ENCODE results near the gene ETNPPL. TPM values are rescaled to one million over a fixed set of nuclear protein-coding genes. Genes with fewer than 3 reads are reported as not detected.
A peak's percentile ranks its signal among the peaks of the same experiment; 100 is the strongest.

The ETNPPL gene
- total and polyA plus RNA-seq, 2 of the 13 experiments (the other 11 are each of a cell fraction or from before 2014, with no cell fraction given) = 1.4 to 6.0 TPM

- TF ChIP-seq GLMP (CRISPR knock-in tag; IDR thresholded peaks at IDR 0.05; ENCODE audit: borderline replicate concordance) (no peak), ZNF724P (CRISPR knock-in tag; IDR thresholded peaks at IDR 0.05; ENCODE audit: borderline replicate concordance) (no peak), AKAP8 (CRISPR knock-in tag; IDR thresholded peaks at IDR 0.05) (no peak)
Measured at GRCh38 chr4:108746511-108746910, 16.3 kb downstream of the ETNPPL start (continued).

GRCh38 chr4:108744307-108744706 lies 18.5 kb downstream of the ETNPPL start:
- Histone ChIP-seq H3K4me1 (ENCODE audit: insufficient read depth, low read length) (peaks cover 11% of the 10 kb centered on the region), H3K4me2 (ENCODE audit: low read depth, low read length) (no peak overlapping the region), H3K9ac (ENCODE audit: insufficient read depth, low read depth, low read length) (no peak overlapping the region), H3K4me3 (replicated peaks in 1 of 3; ENCODE audit: insufficient read depth in 1 of 3, low read depth in 2 of 3, low read length in 3 of 3) (no peak overlapping the region), H3K9me3 (ENCODE audit: low read length) (no peaks in the 10 kb centered on the region), H2AFZ (ENCODE audit: low read length) (no peak overlapping the region), H3K27me3 (ENCODE audit: control insufficient read depth in 1 of 2, insufficient read depth in 2 of 2, low read length in 2 of 2) (no peaks in the 10 kb centered on the region), H3K27ac (ENCODE audit: extremely low read length, insufficient read depth, low read length) (no peak overlapping the region), H3K36me3 (replicated peaks in 1 of 2; ENCODE audit: control insufficient read depth in 1 of 2, insufficient read depth in 2 of 2, low read length in 2 of 2) (no peaks in the 10 kb centered on the region), H3K79me2 (ENCODE audit: insufficient read depth, low read length) (no peaks in the 10 kb centered on the region), H4K20me1 (ENCODE audit: insufficient read depth, low read length) (no peaks in the 10 kb centered on the region)
- peak; percentile 100 for ATAC-seq
- ChIA-PET CTCF (ENCODE audit: low intra/inter-chr PET ratio, low total read pairs) (no interaction called here), POLR2A (no interaction called here)
- no TSS peak for BruUV-seq (replicated peaks)
- intact Hi-C loops (cut with micrococcal nuclease; ENCODE audit: unreplicated experiment) = no loop called here
- peak; percentile 41 for DNase-seq (ENCODE audit: low spot score)
- FAIRE-seq = peak; percentile 56
- TF ChIP-seq HNF4A (CRISPR knock-in tag; IDR thresholded peaks at IDR 0.05) (peak; percentile 78), DZIP1 (CRISPR knock-in tag; IDR thresholded peaks at IDR 0.05) (no peak), MBD4 (IDR thresholded peaks at IDR 0.05; ENCODE audit: borderline replicate concordance, low read length) (no peak), TEAD3 (CRISPR knock-in tag; optimal IDR thresholded peaks at IDR 0.05; ENCODE audit: borderline replicate concordance) (peak; percentile 36), PHF21A (CRISPR knock-in tag; IDR thresholded peaks at IDR 0.05) (no peak), PAXIP1 (CRISPR knock-in tag; conservative IDR thresholded peaks at IDR 0.05) (0 out of 2 replicates have a peak, but pooled peaks have one; percentile 20), ZNF850 (CRISPR knock-in tag; conservative IDR thresholded peaks at IDR 0.05) (no peak), SALL1 (CRISPR knock-in tag; IDR thresholded peaks at IDR 0.05) (peak; percentile 57)
- in situ Hi-C loops (cut with HindIII; ENCODE audit: extremely low pct_ligation_motif_present, low pct_unique_long_range_greater_than_20kb) = no loop called here

All from HepG2 (cell line).